ENCODE data around the gene SLC4A11.
"Not testable (repeated sequence)": the region's sequence is repeated elsewhere in the genome, so short reads cannot be mapped to it uniquely, and the experiment has no call there.

SLC4A11 gene

GRCh38 chr20:3227506-3227905 lies 11.5 kb downstream of the SLC4A11 start:
- no peak for DNase-seq

- no peak for DNase-seq
Observed at GRCh38 chr20:3226864-3227263, 12.1 kb downstream of the SLC4A11 start.

- no peak for DNase-seq
Observed at GRCh38 chr20:3226093-3226492, 12.9 kb downstream of the SLC4A11 start.

- no peak for DNase-seq
Observed at GRCh38 chr20:3224681-3225421, 14.1 kb downstream of the SLC4A11 start.

- no peak for DNase-seq
Observed at GRCh38 chr20:3223994-3224680, 14.9 kb downstream of the SLC4A11 start.

GRCh38 chr20:3223651-3223993 lies 15.4 kb downstream of the SLC4A11 start:
- no peak for DNase-seq

- peak; percentile 41 for DNase-seq
Observed at GRCh38 chr20:3222635-3223600, 16.1 kb downstream of the SLC4A11 start.

GRCh38 chr20:3221398-3222226 lies 17.4 kb downstream of the SLC4A11 start:
- no peak for DNase-seq

GRCh38 chr20:3218307-3218988 lies 20.5 kb downstream of the SLC4A11 start:
- peak; percentile 81 for DNase-seq

- not testable (repeated sequence) for DNase-seq
Observed at GRCh38 chr20:3215359-3215917, 23.6 kb downstream of the SLC4A11 start.

- no peak for DNase-seq
Observed at GRCh38 chr20:3213226-3213625, 25.8 kb downstream of the SLC4A11 start.

- DNase-seq: no peak
Observed at GRCh38 chr20:3210346-3210745, 28.6 kb downstream of the SLC4A11 start.

GRCh38 chr20:3209946-3210317 lies 29.1 kb downstream of the SLC4A11 start:
- no peak for DNase-seq

GRCh38 chr20:3209257-3209945 lies 29.6 kb downstream of the SLC4A11 start, which contains the start of gene ITPA:
TSS of gene ITPA (plus strand) at chr20:3209498. CDS start at chr20:3209552, 54 bp downstream.
- peak; percentile 67 for DNase-seq

GRCh38 chr20:3208786-3209256 lies 30.2 kb downstream of the SLC4A11 start:
- DNase-seq: peak; percentile 24

GRCh38 chr20:3204124-3204794 lies 34.7 kb downstream of the SLC4A11 start, which contains the start of gene DDRGK1:
TSS of gene DDRGK1 (minus strand) at chr20:3204682. CDS start at chr20:3204627, 55 bp downstream.
- peak; percentile 95 for DNase-seq

GRCh38 chr20:3203315-3204123 lies 35.5 kb downstream of the SLC4A11 start:
- DNase-seq: peak; percentile 43

- no peak for DNase-seq
Observed at GRCh38 chr20:3202965-3203314, 36.0 kb downstream of the SLC4A11 start.
